ENCODE measurements around the gene MAPKAP1. TPM values are rescaled to one million over a fixed set of nuclear protein-coding genes. Genes with fewer than 3 reads are reported as not detected.

Gene MAPKAP1
- total RNA-seq: 10 to 100 TPM; 55.3 to 57.9 TPM

- H3K4me1 Mint-ChIP-seq (ENCODE audit: low read depth): peaks cover 37% of the 10 kb centered on the region
- POLR2A ChIA-PET: interaction anchor here (0.8 to 1.7 kb wide), 6 partner anchors 39 to 185 kb away, joined by 3 to 9 read pairs (median 4); no protein-coding TSS in a partner anchor
- H3K27me3 Mint-ChIP-seq: no peaks in the 10 kb centered on the region
- H3K27ac Mint-ChIP-seq: peak within 1 kb of the TSS; percentile 77
- CTCF ChIA-PET: interaction anchor here (0.8 to 2.0 kb wide), 5 partner anchors 38 to 783 kb away, joined by 3 to 11 read pairs (median 5); no protein-coding TSS in a partner anchor
- intact Hi-C loops (cut with micrococcal nuclease): loop anchor here (1.0 to 2.0 kb wide), 2 partner anchors 39 to 56 kb away; no protein-coding TSS in a partner anchor
- no peaks in the 10 kb centered on the region for H3K9me3 Mint-ChIP-seq
- peak; percentile 97 for DNase-seq
- peak within 1 kb of the TSS; percentile 77 for H3K4me3 Mint-ChIP-seq
- H3K36me3 Mint-ChIP-seq: peaks cover 5% of the 10 kb centered on the region
Measured at GRCh38 chr9:125706651-125707471, at the start of gene MAPKAP1. MAPKAP1 (minus strand) TSS chr9:125707208; CDS start chr9:125672574, 34,634 bp downstream.

DNA sequence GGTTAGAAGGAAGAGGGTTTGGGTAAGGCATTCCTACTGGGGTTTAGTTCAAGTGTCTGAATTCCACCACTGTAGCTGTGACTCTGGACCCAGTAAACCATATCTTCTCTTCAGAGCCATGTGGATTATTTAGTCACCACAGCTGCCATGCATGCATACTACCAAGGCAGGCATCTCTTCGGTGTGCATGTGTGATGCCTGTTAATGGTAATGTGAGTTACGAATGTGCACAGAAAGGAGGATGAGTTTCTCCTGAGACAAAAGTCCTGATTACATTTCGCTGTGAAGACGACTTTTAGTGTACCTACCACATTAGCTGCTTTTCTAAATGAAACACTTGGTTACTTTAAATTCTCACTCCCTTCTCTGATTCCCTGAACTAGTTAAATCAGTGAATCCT lies 49.5 kb upstream of the MAPKAP1 start:
- H3K9me3 Mint-ChIP-seq: no peaks in the 10 kb centered on the region
- intact Hi-C loops (cut with micrococcal nuclease): no loop called here
- H3K36me3 Mint-ChIP-seq: peaks cover 4% of the 10 kb centered on the region
- POLR2A ChIA-PET: no interaction called here
- no peak overlapping the region for H3K4me3 Mint-ChIP-seq
- no peak for DNase-seq
- no peaks in the 10 kb centered on the region for H3K27me3 Mint-ChIP-seq
- peaks cover 10% of the 10 kb centered on the region for H3K4me1 Mint-ChIP-seq (ENCODE audit: low read depth)
- no peak overlapping the region for H3K27ac Mint-ChIP-seq
- CTCF ChIA-PET: interaction anchor here (1.3 kb wide), 1 partner anchor 13 kb away, joined by 3 read pairs; no protein-coding TSS in a partner anchor

DNA sequence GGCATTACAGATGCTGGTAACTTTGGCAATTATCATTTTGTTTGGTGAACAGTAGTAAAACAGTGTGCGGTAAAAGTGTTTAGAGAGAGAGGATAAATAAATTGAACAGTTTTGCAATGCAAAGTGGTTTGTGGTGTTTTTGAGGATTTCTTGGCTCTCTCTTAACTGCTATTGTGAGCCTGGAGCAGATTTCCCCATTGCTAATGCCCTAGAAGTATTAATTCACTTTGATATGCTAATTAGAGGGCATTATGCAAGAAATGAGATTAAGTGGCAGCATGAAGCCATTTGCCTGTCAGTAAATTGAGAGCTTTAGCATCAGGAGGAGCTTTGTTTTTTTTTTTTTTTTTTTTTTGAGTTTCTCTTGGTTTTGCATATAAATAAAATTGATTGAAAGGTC lies 48.3 kb upstream of the MAPKAP1 start:
- POLR2A ChIA-PET: no interaction called here

DNA sequence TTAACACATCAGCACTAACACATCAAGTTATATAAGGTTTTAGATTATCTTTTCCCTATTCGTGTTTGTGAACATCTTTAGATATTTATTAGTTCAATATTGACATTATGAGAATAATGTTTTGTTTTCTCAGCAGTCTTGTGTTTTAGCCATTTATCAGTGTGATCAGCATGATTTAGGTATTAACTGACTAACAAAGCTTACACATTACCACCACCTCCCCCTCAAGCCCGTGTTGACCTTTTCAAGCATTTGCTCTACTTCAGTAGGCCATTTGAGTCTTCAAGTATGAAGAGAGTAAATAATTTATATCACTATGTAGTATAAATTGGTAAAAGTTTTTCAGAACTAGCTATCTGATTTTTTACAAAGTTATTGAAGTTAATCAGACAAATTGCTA lies 47.1 kb upstream of the MAPKAP1 start:
- H3K4me3 Mint-ChIP-seq: no peak overlapping the region
- H3K27me3 Mint-ChIP-seq: no peaks in the 10 kb centered on the region
- DNase-seq: no peak
- POLR2A ChIA-PET: no interaction called here
- H3K36me3 Mint-ChIP-seq: peaks cover 3% of the 10 kb centered on the region
- H3K9me3 Mint-ChIP-seq: no peaks in the 10 kb centered on the region
- CTCF ChIA-PET: interaction anchor here (0.6 kb wide), 1 partner anchor 644 kb away, joined by 3 read pairs; no protein-coding TSS in a partner anchor
- intact Hi-C loops (cut with micrococcal nuclease): no loop called here
- peaks cover 22% of the 10 kb centered on the region for H3K4me1 Mint-ChIP-seq (ENCODE audit: low read depth)
- H3K27ac Mint-ChIP-seq: no peak overlapping the region

More for the DNA sequence above, 48.3 kb upstream of the MAPKAP1 start:
- Mint-ChIP-seq H3K27me3 (no peaks in the 10 kb centered on the region), H3K27ac (no peak overlapping the region), H3K9me3 (no peaks in the 10 kb centered on the region), H3K36me3 (peaks cover 5% of the 10 kb centered on the region), H3K4me1 (ENCODE audit: low read depth) (peaks cover 18% of the 10 kb centered on the region), H3K4me3 (no peak overlapping the region)
- CTCF ChIA-PET: interaction anchor here (0.9 to 1.3 kb wide), 2 partner anchors 14 to 123 kb away, joined by 3 read pairs; no protein-coding TSS in a partner anchor
- DNase-seq: no peak
- intact Hi-C loops (cut with micrococcal nuclease): no loop called here

GRCh38 chr9:125752070-125752628 lies 45.1 kb upstream of the MAPKAP1 start:
- DNase-seq: no peak
- ChIA-PET CTCF (no interaction called here), POLR2A (no interaction called here)
- Mint-ChIP-seq H3K36me3 (peaks cover 9% of the 10 kb centered on the region), H3K4me3 (no peak overlapping the region), H3K27me3 (no peaks in the 10 kb centered on the region), H3K4me1 (ENCODE audit: low read depth) (peaks cover 22% of the 10 kb centered on the region), H3K27ac (no peak overlapping the region), H3K9me3 (no peaks in the 10 kb centered on the region)
- intact Hi-C loops (cut with micrococcal nuclease): no loop called here

DNA sequence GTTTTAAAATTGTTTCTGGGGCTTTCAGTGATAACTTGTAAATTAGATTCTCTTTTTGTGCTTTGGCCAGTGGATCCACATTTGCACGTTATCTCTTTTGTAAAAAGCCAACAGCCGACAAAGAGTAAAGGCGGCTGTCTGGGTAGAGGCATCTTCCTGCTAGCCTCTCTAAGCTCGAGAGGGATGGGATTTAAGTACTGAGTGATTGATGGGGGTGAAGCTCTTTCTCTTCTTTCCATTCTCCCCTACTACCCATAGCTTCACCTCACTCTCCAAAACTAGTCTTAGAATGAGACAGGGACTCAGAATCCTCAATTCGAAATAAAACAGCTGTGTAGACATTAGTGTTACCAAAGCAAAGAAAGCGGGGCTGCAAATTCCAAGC lies 43.6 kb upstream of the MAPKAP1 start:
- H3K4me3 Mint-ChIP-seq: no peak overlapping the region
- no peaks in the 10 kb centered on the region for H3K9me3 Mint-ChIP-seq
- peaks cover 28% of the 10 kb centered on the region for H3K4me1 Mint-ChIP-seq (ENCODE audit: low read depth)
- H3K27ac Mint-ChIP-seq: no peak overlapping the region
- H3K27me3 Mint-ChIP-seq: no peaks in the 10 kb centered on the region
- no peak for DNase-seq
- CTCF ChIA-PET: no interaction called here
- POLR2A ChIA-PET: no interaction called here
- intact Hi-C loops (cut with micrococcal nuclease): no loop called here
- H3K36me3 Mint-ChIP-seq: peaks cover 9% of the 10 kb centered on the region

DNA sequence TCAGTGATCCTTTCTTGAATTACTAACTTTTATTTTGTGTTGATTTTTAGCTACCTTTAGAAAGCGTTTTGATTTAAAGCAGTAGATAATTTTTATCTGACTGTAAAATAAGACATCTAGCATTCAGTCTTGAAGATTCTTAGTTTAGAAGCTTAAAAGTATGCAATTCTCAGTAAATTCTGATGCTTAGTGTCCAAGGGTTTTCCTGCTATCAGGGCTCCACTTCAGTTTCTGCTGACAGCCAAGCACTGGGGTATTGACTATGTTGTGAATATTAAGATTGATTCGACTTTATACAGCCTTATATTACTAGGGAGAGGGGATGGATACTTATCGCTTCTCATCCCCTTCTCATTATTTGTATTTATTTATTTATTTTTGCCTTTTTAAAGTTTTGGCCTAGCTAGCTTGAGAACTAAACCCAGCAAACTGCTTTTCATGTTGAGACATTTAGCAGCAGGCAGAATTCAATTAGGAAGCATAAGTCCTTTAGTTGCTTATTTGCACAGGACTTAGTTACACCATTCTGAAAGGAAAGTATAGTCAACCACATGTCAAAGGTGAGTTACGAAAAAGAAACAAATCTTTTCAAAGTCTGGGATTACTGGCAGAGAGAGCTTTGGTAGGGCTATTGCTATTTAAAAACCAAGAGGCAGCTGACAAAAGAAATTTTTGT lies 43.1 kb upstream of the MAPKAP1 start:
- H3K36me3 Mint-ChIP-seq: peaks cover 9% of the 10 kb centered on the region
- intact Hi-C loops (cut with micrococcal nuclease): loop anchor here (5.0 kb wide), 5 partner anchors 77 to 1037 kb away; no protein-coding TSS in a partner anchor
- no peaks in the 10 kb centered on the region for H3K9me3 Mint-ChIP-seq
- no peak overlapping the region for H3K27ac Mint-ChIP-seq
- no peaks in the 10 kb centered on the region for H3K27me3 Mint-ChIP-seq
- ChIA-PET POLR2A (no interaction called here), CTCF (interaction anchor here (0.8 kb wide), 1 partner anchor 11 kb away, joined by 3 read pairs; no protein-coding TSS in a partner anchor)
- H3K4me1 Mint-ChIP-seq (ENCODE audit: low read depth): peaks cover 32% of the 10 kb centered on the region
- H3K4me3 Mint-ChIP-seq: no peak overlapping the region
- DNase-seq: no peak

GRCh38 chr9:125749287-125749935 lies 42.4 kb upstream of the MAPKAP1 start:
- Mint-ChIP-seq H3K27ac (no peak overlapping the region), H3K27me3 (no peaks in the 10 kb centered on the region), H3K36me3 (peaks cover 9% of the 10 kb centered on the region), H3K4me3 (no peak overlapping the region), H3K4me1 (ENCODE audit: low read depth) (peaks cover 32% of the 10 kb centered on the region), H3K9me3 (no peaks in the 10 kb centered on the region)
- ChIA-PET POLR2A (no interaction called here), CTCF (interaction anchor here (0.8 kb wide), 1 partner anchor 12 kb away, joined by 3 read pairs; no protein-coding TSS in a partner anchor)
- no peak for DNase-seq
- intact Hi-C loops (cut with micrococcal nuclease): loop anchor here (5.0 kb wide), 5 partner anchors 78 to 1038 kb away; no protein-coding TSS in a partner anchor

- H3K4me3 Mint-ChIP-seq: peak overlapping the region; percentile 83
- H3K9me3 Mint-ChIP-seq: no peaks in the 10 kb centered on the region
- H3K27ac Mint-ChIP-seq: peak overlapping the region; percentile 56
- ChIA-PET POLR2A (interaction anchor here (1.3 to 1.7 kb wide), 2 partner anchors 42 to 44 kb away, joined by 3 to 4 read pairs; no protein-coding TSS in a partner anchor), CTCF (no interaction called here)
- H3K4me1 Mint-ChIP-seq (ENCODE audit: low read depth): peaks cover 32% of the 10 kb centered on the region
- peaks cover 9% of the 10 kb centered on the region for H3K36me3 Mint-ChIP-seq
- no peaks in the 10 kb centered on the region for H3K27me3 Mint-ChIP-seq
- peak; percentile 17 for DNase-seq
- intact Hi-C loops (cut with micrococcal nuclease): loop anchor here (5.0 kb wide), 5 partner anchors 79 to 1039 kb away; no protein-coding TSS in a partner anchor
Measured at GRCh38 chr9:125748446-125749099, 41.6 kb upstream of the MAPKAP1 start.

DNA sequence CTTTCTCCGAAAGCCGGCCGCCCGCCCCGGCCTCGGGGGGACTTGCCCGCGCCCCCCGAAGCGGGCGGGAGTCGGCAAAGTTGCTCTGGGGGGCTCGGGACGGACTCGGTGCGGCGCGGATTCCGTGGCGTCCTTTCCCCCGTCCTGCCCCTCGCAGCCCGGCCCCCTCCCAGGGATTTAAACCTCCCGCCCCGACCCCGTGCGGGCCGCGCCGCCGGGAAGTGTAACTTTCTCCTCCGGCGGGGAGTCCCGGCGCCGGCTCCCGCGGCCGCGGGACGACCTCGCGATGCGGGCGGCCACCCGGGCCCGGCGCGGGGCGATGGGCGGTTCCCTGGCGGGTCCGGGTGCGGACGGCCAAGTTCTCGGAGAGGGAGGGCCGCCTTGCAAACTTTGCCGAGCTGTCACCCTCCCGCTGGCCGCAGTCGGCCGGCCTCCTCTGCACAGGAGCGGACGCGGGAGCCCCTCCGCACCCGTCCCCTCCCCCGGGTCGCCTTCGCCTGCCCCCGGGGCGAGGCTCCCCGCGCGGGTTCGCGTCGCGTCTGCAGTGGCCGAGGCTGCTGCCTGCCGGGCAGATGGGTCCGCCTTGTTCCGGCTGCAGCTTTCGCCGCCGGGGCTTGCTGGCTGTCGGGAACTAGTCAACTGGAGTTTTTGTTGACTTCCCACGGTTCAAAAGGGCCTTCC lies 40.9 kb upstream of the MAPKAP1 start:
- Mint-ChIP-seq H3K4me1 (ENCODE audit: low read depth) (peaks cover 32% of the 10 kb centered on the region), H3K4me3 (peak overlapping the region; percentile 83), H3K27me3 (no peaks in the 10 kb centered on the region), H3K27ac (peak overlapping the region; percentile 56), H3K36me3 (peaks cover 9% of the 10 kb centered on the region), H3K9me3 (no peaks in the 10 kb centered on the region)
- ChIA-PET CTCF (no interaction called here), POLR2A (interaction anchor here (1.3 to 1.7 kb wide), 2 partner anchors 42 to 44 kb away, joined by 3 to 4 read pairs; no protein-coding TSS in a partner anchor)
- DNase-seq: peak; percentile 40
- intact Hi-C loops (cut with micrococcal nuclease): loop anchor here (5.0 kb wide), 5 partner anchors 79 to 1039 kb away; no protein-coding TSS in a partner anchor

All from activated CD4-positive, alpha-beta memory T cell treated with anti-CD3 and anti-CD28 coated beads for 36 hours (primary cell).